ENCODE results near the gene SPEM1.

The SPEM1 gene

GRCh38 chr17:7439462-7440112, 19.5 kb downstream of the SPEM1 start, which contains the start of gene FGF11:
FGF11 (plus strand) TSS chr17:7439512; CDS start chr17:7439621, 109 bp downstream.
- DNase-seq = no peak

DNA sequence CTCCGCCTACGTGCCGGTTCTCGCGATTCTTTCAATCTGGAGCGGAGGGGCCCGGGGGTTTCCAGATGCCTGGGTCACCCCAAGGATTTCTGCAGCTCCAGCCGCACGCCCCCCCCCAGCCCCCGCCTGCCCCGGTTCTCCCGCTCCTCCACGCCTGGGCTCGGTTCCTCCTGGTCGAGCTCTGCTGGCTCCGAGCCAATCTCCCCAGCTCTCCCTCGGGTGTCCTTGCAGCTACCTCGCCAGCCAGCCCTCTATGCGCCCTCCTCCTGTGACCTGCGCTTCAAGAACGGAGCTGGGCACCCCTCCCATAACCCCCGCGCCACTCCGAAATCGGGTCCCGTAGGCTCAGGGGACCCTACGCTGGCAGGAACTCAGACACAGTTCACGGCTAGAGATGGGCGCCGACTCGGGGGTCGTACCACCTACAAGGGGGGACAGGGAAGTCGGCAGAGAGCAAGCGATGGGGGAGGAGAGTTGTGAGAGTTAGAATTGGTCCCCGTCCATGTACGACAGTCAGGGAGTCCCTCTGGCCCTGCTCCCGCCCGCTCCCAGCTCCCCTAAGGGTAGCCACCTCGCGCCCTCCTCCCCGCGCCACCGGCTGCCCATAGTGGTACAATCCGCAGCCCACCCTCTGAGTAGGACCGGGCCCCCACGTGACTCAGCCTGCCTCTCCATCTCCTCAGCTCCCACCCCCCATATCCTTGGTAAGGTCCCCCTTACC, 20.1 kb downstream of the SPEM1 start:
- peak in 14 of 58 donors; percentile 7 to 55 (median 24) for DNase-seq

DNA sequence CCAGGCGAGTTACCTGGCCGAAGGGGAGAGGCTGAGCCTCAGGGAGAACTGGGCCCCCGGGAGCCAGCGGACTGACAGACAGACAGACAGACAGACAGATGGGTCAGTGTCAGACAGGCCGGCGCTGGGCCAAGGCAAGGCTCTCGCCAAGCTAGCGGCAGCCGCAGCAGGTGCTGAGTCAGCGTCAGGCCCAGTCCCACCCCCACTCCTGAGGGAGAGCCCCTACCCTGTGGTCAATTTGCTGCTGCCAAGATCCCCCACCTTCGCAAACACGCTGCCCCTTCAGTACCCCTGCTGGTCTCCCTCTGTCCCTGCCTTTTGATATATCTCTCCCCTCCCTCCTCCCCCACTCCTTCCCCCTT, 20.7 kb downstream of the SPEM1 start:
- DNase-seq = peak in 18 of 58 donors; percentile 5 to 54 (median 24)

DNA sequence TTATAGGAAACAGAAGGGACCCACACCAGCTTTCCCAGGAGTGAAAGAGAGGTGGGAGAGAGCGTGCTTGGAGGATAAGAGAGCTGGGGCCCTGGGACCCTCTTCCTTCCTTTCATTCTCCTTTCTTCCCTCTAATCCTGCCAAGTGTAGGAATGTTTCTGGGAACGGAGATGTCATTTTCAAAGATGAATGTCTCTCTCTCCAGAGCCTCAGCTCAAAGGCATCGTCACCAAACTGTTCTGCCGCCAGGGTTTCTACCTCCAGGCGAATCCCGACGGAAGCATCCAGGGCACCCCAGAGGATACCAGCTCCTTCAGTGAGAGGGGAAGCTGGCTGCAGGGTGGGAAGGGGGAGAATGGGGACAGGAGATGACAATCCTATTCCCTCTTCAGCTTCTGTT, 21.1 kb downstream of the SPEM1 start:
- DNase-seq = no peak

GRCh38 chr17:7442142-7442541, 22.0 kb downstream of the SPEM1 start:
- DNase-seq = no peak

DNA sequence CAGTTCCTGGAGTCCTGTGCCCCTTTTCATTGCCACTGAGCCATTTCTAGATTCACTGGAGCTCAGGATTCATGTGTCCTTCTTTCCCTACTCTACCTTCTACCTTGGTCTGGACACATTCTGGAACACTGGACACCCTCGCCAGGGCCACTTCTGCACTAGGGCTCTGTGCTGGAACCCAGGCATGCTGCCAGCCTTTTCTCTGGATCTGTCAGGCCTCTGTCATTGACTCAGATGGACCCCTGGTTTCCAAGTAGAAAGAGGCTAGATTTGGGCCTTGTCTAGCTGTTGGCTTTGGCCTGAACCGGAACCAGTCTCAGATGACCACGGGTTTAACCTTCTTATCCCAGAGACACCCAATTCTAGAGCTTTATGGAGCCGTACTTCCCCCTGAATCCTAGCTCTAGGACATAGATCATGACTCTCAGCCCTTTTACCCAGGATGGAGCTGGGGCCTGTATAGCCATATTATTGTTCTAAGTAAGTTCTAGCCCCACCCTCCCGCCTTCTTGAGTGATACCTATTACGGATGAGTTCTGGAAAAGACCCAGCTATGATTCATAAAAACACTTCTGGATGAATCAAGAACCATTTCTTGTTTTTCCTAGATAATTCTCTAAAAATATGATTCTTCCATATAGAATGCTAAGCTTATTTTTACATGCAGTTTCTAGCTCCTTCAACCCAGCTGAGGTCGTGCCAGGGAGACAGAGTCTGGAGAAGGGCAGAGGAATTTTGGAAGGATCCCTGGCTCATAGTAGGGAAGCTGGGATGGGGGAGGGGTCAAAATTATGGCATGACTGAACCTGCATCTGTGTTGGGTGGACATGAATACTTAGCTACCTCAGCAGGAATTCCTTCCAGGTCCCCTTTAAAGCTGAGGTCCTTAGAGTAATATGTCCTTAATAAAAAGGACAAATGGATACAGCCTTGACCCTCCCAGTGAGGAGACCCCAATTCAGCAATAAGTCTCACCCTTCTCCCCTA, 23.7 kb downstream of the SPEM1 start:
- DNase-seq = no peak

DNA sequence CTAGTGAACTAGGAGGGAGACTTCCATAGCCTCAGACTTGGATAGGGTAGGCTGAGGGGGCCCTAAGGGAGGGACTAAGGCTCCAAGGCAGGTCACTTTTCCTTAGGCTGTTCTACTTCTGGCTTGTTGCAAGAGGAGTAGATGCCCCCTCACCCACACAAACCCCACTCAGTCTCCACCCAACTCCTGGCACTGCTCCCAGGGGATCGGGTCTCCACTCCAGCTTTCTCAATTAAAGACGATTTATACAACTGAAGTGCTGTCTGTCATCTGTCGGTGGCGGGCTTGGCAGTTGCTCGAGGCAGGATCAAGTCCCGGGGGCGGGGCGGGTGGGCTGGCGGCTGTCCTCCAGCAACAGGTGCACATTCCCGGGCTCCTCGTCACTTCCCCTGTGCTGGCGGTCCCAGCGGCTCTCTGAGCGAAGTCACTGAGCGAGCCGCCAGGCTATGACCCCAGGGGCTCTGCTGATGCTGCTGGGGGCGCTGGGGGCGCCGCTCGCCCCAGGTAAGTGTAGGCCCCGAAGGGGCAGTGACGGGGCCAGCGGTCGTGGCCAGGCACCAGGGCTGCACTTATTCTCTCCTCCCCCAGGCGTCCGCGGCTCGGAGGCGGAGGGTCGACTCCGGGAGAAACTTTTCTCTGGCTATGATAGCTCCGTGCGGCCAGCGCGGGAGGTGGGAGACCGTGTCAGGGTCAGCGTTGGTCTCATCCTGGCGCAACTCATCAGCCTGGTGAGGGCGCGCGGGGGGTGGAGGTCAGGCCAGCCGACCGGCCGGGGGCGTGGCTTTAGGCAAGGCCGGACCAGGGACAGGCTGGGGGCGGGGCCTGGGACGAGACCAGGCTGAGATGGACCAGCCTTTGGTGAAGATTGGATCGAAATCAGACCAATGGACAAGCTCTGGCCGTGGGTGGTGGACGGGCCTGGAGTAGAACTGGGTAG, 24.8 kb downstream of the SPEM1 start, which contains the start of gene CHRNB1:
TSS of gene CHRNB1 (plus strand) at position 380 of the 937 bp plus-strand sequence. CDS start at position 447, 67 bp downstream.
- peak in 49 of 58 donors; percentile 11 to 84 (median 56) for DNase-seq

- no peak for DNase-seq
These were observed 25.5 kb downstream of the SPEM1 start for GRCh38 chr17:7445619-7445968.

GRCh38 chr17:7448461-7448860, 28.3 kb downstream of the SPEM1 start:
- no peak for DNase-seq

- DNase-seq = no peak
These were observed 39.9 kb downstream of the SPEM1 start for GRCh38 chr17:7459961-7460545.

DNA sequence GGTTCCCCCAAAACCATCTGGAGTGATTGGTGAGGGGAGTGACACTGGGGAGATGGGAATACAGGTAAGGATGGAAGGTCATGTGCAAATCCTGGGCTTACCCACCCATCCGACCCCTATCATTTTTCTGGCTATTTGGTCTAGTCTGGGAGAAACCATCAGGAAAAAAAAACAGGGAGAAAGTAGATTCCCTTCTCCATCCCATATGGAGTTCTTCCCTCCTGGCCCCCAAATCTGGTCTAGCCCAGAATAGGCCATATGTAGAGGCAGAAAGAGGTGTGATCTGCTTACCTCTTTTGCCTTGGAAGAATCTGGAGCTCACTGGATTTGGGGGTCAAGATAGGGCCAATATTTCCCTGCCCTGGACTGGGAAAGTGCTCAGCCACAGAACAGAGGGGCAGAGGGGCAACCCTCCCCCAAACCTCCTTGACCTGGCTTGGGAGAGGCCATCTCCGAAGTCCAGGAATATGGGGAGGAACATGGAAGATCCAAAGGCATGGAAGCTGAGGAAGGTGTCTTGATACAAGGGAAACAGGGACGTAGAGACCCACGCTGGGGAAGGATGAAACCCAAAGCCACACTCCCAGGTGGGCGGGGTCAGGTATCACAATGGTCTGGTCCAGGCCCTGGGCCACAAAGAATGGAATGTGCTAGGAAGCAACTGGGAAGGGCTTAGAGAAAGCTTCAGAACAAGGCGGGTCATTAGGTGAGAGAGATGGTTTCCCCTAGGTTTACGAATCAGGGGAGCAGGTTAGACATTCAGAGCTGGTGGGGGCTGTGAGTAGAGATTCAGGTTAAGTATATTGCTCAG, 40.9 kb downstream of the SPEM1 start:
- DNase-seq = no peak

DNA sequence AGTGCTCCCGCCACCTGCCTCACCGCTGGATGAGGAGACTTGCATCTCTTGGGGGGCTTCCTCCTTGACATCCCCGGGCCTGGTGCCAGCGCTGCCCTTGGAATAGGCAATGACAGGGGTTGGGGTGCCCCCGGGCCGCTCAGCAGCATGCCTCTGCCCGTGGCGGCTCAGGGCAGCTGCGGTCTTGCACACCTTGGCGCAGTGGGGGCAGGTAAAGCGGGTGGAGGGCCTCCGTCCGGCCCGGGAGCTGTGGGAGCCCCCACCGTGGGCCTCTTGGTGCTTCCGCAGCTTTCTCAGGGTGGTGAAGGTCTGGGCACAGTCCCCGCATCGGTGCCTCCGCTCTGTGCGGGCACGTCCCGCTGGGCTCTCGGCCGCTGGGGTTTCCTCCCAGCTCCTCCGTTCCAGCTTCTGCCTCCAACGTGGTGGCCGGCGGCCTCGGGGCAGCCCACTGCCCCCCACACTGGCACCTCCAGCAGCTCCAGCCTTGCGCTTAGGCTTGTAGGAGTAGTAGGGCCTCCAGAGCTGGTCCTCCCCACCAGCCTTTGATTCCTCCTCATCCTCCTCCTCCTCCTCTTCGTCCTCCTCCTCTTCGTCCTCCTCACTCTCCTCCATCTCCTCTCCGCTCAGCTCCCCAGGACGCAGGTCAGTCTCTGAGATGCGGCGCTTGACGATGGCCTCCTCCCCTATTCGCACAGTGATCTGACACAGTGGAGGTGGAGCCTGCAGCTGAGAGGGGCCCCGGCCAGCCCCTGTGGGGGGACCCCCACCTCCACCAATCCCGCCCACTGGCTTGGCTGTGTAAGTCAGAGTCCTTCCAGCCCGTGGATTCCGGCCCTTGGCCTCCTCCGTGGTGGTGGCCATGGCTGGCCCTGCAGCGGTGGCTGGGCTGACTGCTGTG, 42.6 kb downstream of the SPEM1 start:
- DNase-seq = no peak

GRCh38 chr17:7463372-7463846, 43.3 kb downstream of the SPEM1 start:
- no peak for DNase-seq

DNA sequence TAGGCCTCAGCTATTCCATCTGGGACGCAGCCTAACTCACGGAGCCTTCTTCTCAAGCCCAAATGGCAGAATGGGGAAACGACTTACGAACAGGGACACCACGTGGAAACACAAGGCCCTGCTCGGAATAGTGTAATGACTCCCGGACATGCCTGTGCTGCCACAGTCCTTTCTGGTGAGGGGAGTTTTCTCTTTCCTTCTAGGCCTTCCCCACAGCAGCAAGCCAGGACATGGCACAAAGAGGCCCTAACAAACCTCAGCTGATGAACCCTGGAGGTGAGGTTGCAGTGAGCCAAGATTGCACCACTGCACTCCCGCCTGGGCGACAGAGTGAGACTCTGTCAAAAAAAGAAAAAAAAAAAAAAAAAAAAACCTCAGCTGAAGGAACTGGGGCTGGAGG, 44.0 kb downstream of the SPEM1 start:
- DNase-seq = no peak

GRCh38 chr17:7465597-7466275, 45.6 kb downstream of the SPEM1 start:
- DNase-seq = no peak

DNA sequence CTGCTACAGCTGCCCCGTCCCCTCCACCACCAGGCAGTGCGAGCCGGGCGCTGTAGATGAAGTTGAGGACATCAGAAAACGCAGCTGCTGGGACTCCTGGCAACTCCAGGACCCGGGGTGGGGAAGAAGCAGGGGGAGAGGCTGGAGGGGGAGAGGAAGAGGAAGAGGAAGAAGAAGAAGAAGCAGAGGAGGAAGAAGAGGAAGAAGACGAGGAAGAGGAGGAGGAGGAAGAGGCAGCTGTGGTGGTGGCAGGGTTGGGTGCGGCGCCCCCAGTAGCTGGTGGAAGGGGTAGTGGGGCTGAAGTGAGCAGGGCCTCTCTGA, 46.2 kb downstream of the SPEM1 start:
- DNase-seq = no peak

GRCh38 chr17:7466639-7467341, 46.7 kb downstream of the SPEM1 start:
- peak in 9 of 58 donors; percentile 6 to 84 (median 23) for DNase-seq

Data from anterior cingulate cortex (tissue), 58 donors.